OCI-LY3 (cell line): ENCODE results near the gene FBXL20.

Source experiments
- H2AFZ ChIP-seq: fragments of 200-600, 300-600 bp; shearing (Covaris generic); 2 replicates; pipeline ENCODE4 v1.6.0; 2014; ENCODE audit warnings: antibody characterized with exemption, low read depth, low read length
- H3K27ac ChIP-seq: fragments of 200-600, 300-600 bp; sonication (generic); 2 replicates; pipeline ENCODE4 v1.5.1; 2014; ENCODE audit warnings: mild to moderate bottlenecking, low read length, moderate library complexity, mixed read lengths
- H3K27me3 ChIP-seq: fragments of 200-600, 300-600 bp; sonication (generic); 2 replicates; pipeline ENCODE4 v1.6.1; 2014; ENCODE audit warnings: low read depth, low read length, mixed read lengths
- H3K36me3 ChIP-seq: fragments of 200-600, 300-600 bp; sonication (generic); replicated peaks from 2 replicates; pipeline ENCODE3; 2014; ENCODE audit warnings: low read depth, low read length, mixed read lengths
- H3K4me1 ChIP-seq: fragments of 300-600, 200-600 bp; sonication (generic); 2 replicates; pipeline ENCODE4 v1.6.1; 2014; ENCODE audit warnings: low read length, mixed read lengths
- H3K4me2 ChIP-seq: fragments of 200-600, 300-600 bp; sonication (generic); 2 replicates; pipeline ENCODE4 v1.6.1; 2014; ENCODE audit warnings: low read length, mixed read lengths
- H3K4me3 ChIP-seq: fragments of 300-600, 200-600 bp; sonication (generic); 2 replicates; pipeline ENCODE4 v1.5.1; 2014; ENCODE audit warnings: antibody characterized with exemption, mild to moderate bottlenecking, low read length, moderate library complexity
- H3K79me2 ChIP-seq: fragments of 300-600, 200-600 bp; shearing (Covaris generic); 2 replicates; pipeline ENCODE4 v1.6.1; 2014; ENCODE audit warnings: mild to moderate bottlenecking, low read length, mixed read lengths
- H3K9ac ChIP-seq: fragments of 300-600, 200-600 bp; shearing (Covaris generic); 2 replicates; pipeline ENCODE4 v1.6.0; 2014; ENCODE audit warnings: mild to moderate bottlenecking, low read length, moderate library complexity
- H3K9me3 ChIP-seq: fragments of 200-600, 300-600 bp; shearing (Covaris generic); 2 replicates; pipeline ENCODE4 v1.6.1; 2014; ENCODE audit warnings: low read length, mixed read lengths; ENCODE audit not compliant: insufficient read depth
- H4K20me1 ChIP-seq: fragments of 200-600, 300-600 bp; sonication (generic); 2 replicates; pipeline ENCODE4 v1.6.1; 2016; ENCODE audit warnings: low read length, mixed read lengths; ENCODE audit not compliant: insufficient read depth
- CTCF ChIP-seq: fragments of 200-600, 300-600 bp; sonication (generic); IDR thresholded peaks from 2 replicates; pipeline ENCODE4 v1.5.1; 2014; ENCODE audit warnings: antibody characterized with exemption, low read length, low read depth
- EZH2phosphoT487 ChIP-seq: fragments of 200-600 bp; shearing (Covaris generic); IDR thresholded peaks from 2 replicates; pipeline ENCODE4 v1.6.1; 2018; ENCODE audit warnings: antibody characterized with exemption, mixed run types, low read depth

FBXL20 gene

GRCh38 chr17:39236981-39237441, 164.4 kb downstream of the FBXL20 start:
- Histone ChIP-seq H3K27ac (no peak overlapping the region), H3K36me3 (no peaks in the 10 kb centered on the region), H3K4me2 (no peak overlapping the region), H3K4me3 (no peak overlapping the region), H3K4me1 (peaks cover 29% of the 10 kb centered on the region), H3K9ac (no peak overlapping the region), H3K9me3 (no peaks in the 10 kb centered on the region), H4K20me1 (no peaks in the 10 kb centered on the region), H3K27me3 (0 out of 2 replicates have a peak, but pooled peaks cover 3% of the 10 kb centered on the region), H3K79me2 (no peaks in the 10 kb centered on the region), H2AFZ (no peak overlapping the region)
- TF ChIP-seq EZH2phosphoT487 (no peak), CTCF (no peak)

GRCh38 chr17:39236450-39236927, 164.9 kb downstream of the FBXL20 start:
- TF ChIP-seq CTCF (no peak), EZH2phosphoT487 (no peak)
- H3K4me2 ChIP-seq: no peak overlapping the region
- no peak overlapping the region for H3K4me3 ChIP-seq

GRCh38 chr17:39235555-39236449, 165.6 kb downstream of the FBXL20 start:
- Histone ChIP-seq H3K27ac (no peak overlapping the region), H4K20me1 (no peaks in the 10 kb centered on the region), H3K79me2 (no peaks in the 10 kb centered on the region), H3K9ac (no peak overlapping the region), H3K9me3 (no peaks in the 10 kb centered on the region), H3K4me1 (peaks cover 35% of the 10 kb centered on the region), H3K36me3 (no peaks in the 10 kb centered on the region), H2AFZ (peak overlapping the region; percentile 80), H3K4me3 (peak overlapping the region; percentile 48), H3K27me3 (peaks cover 7% of the 10 kb centered on the region; the same call in 1 of the 2 replicates), H3K4me2 (peak overlapping the region; percentile 60)
- TF ChIP-seq CTCF (peak; percentile 98), EZH2phosphoT487 (no peak)

More at GRCh38 chr17:39236450-39236927, 164.9 kb downstream of the FBXL20 start:
- no peak overlapping the region for H3K9ac ChIP-seq
- peaks cover 6% of the 10 kb centered on the region; the same call in 1 of the 2 replicates for H3K27me3 ChIP-seq
- no peaks in the 10 kb centered on the region for H3K79me2 ChIP-seq
- no peak overlapping the region for H3K27ac ChIP-seq
- H2AFZ ChIP-seq: no peak overlapping the region; the same call in 1 of the 2 replicates
- no peaks in the 10 kb centered on the region for H3K9me3 ChIP-seq
- H3K36me3 ChIP-seq: no peaks in the 10 kb centered on the region
- H4K20me1 ChIP-seq: no peaks in the 10 kb centered on the region
- peaks cover 34% of the 10 kb centered on the region for H3K4me1 ChIP-seq
